Neural cell (in vitro differentiated cells): ENCODE results near the gene PRMT5. TPM values are rescaled to one million over a fixed set of nuclear protein-coding genes. Genes with fewer than 3 reads are reported as not detected.
A peak's percentile ranks its signal among the peaks of the same experiment; 100 is the strongest.

ENCODE experiments used
- H2AFZ ChIP-seq: fragments of 200-600, 300-800 bp; sonication (generic), shearing (Covaris generic); 2 replicates; pipeline ENCODE4 v1.6.0; 2014; ENCODE audit warnings: low read depth, mild to moderate bottlenecking, antibody characterized with exemption, low read length, moderate library complexity
- H3F3A ChIP-seq: fragments of 200-600 bp; shearing (Covaris generic); 2 replicates; pipeline ENCODE4 v1.6.1; 2016; ENCODE audit warnings: mild to moderate bottlenecking, moderate library complexity, mixed read lengths, antibody characterized with exemption, low read length; ENCODE audit not compliant: insufficient read depth, poor library complexity, severe bottlenecking
- H3K27ac ChIP-seq: fragments of 200-600, 300-800 bp; sonication (generic), shearing (Covaris generic); 2 replicates; pipeline ENCODE4 v1.5.1; 2014; ENCODE audit warnings: mild to moderate bottlenecking, low read length, moderate library complexity
- H3K27me3 ChIP-seq: fragments of 300-800, 200-600 bp; sonication (generic), shearing (Covaris generic); 2 replicates; pipeline ENCODE4 v1.6.0; 2014; ENCODE audit warnings: mild to moderate bottlenecking, low read depth, low read length, moderate library complexity; ENCODE audit not compliant: insufficient read depth
- H3K36me3 ChIP-seq: fragments of 300-800, 200-600 bp; sonication (generic), shearing (Covaris generic); 2 replicates; pipeline ENCODE4 v1.5.1; 2014; ENCODE audit warnings: mild to moderate bottlenecking, antibody characterized with exemption, low read length, moderate library complexity; ENCODE audit not compliant: insufficient read depth
- H3K4me2 ChIP-seq: fragments of 300-800, 200-600 bp; sonication (generic), shearing (Covaris generic); 2 replicates; pipeline ENCODE4 v1.6.0; 2014; ENCODE audit warnings: mild to moderate bottlenecking, low read length
- H3K4me3 ChIP-seq: fragments of 300-800, 200-600 bp; sonication (generic), shearing (Covaris generic); 2 replicates; pipeline ENCODE4 v1.5.1; 2014; ENCODE audit warnings: mild to moderate bottlenecking, low read length, moderate library complexity
- H3K79me2 ChIP-seq: fragments of 200-600 bp; shearing (Covaris generic); replicated peaks from 2 replicates; pipeline ENCODE4 v1.6.0; 2014; ENCODE audit warnings: mild to moderate bottlenecking, low read length, moderate library complexity; ENCODE audit not compliant: insufficient read depth
- H3K9ac ChIP-seq: fragments of 300-800, 200-600 bp; sonication (generic), shearing (Covaris generic); 2 replicates; pipeline ENCODE4 v1.6.1; 2016; ENCODE audit warnings: mild to moderate bottlenecking, low read length, mixed read lengths
- H3K9me2 ChIP-seq: fragments of 200-600 bp; shearing (Covaris generic); 2 replicates; pipeline ENCODE4 v1.6.1; 2016; ENCODE audit warnings: mild to moderate bottlenecking, low read length, mixed read lengths; ENCODE audit not compliant: insufficient read depth
- H3K9me3 ChIP-seq: fragments of 200-600, 300-800 bp; sonication (generic), shearing (Covaris generic); 2 replicates; pipeline ENCODE4 v1.6.1; 2016; ENCODE audit warnings: mild to moderate bottlenecking, mixed run types, low read length, moderate library complexity, mixed read lengths
- H4K20me1 ChIP-seq: fragments of 200-600 bp; shearing (Covaris generic); 2 replicates; pipeline ENCODE4 v1.6.1; 2016; ENCODE audit warnings: mild to moderate bottlenecking, mixed run types; ENCODE audit not compliant: insufficient read depth
- CTCF ChIP-seq: fragments of 450-650 bp; IDR thresholded peaks from 2 replicates; pipeline ENCODE4 v1.5.1; 2014; ENCODE audit warnings: antibody characterized with exemption, mild to moderate bottlenecking, moderate library complexity; ENCODE audit not compliant: poor library complexity, severe bottlenecking
- EP300 ChIP-seq: fragments of 450-650 bp; conservative IDR thresholded peaks from 2 replicates; pipeline ENCODE4 v1.6.1; 2014; ENCODE audit warnings: antibody characterized with exemption, mild to moderate bottlenecking, moderate library complexity; ENCODE audit not compliant: poor library complexity, severe bottlenecking
- EZH2 ChIP-seq: fragments of 200-600, 300-800 bp; shearing (Covaris generic), sonication (generic); IDR thresholded peaks from 2 replicates; pipeline ENCODE4 v1.6.1; 2014; ENCODE audit warnings: antibody characterized with exemption, low read length, borderline replicate concordance, mild to moderate bottlenecking; ENCODE audit not compliant: insufficient read depth, poor library complexity, severe bottlenecking
- MXI1 ChIP-seq: fragments of 450-650 bp; conservative IDR thresholded peaks from 2 replicates; pipeline ENCODE4 v1.6.1; 2014; ENCODE audit warnings: antibody characterized with exemption, mild to moderate bottlenecking; ENCODE audit not compliant: poor library complexity, severe bottlenecking
- POLR2AphosphoS5 ChIP-seq: IDR thresholded peaks from 2 replicates; pipeline ENCODE4 v1.6.1; 2012
- RAD21 ChIP-seq: fragments of 450-650 bp; conservative IDR thresholded peaks from 2 replicates; pipeline ENCODE4 v1.6.1; 2014; ENCODE audit warnings: antibody characterized with exemption, mild to moderate bottlenecking, moderate library complexity
- REST ChIP-seq: IDR thresholded peaks from 2 replicates; pipeline ENCODE4 v1.6.1; 2012; ENCODE audit warnings: borderline replicate concordance
- SMC3 ChIP-seq: fragments of 450-650 bp; conservative IDR thresholded peaks from 2 replicates; pipeline ENCODE4 v1.6.1; 2014; ENCODE audit warnings: antibody characterized with exemption, mild to moderate bottlenecking, moderate library complexity; ENCODE audit not compliant: poor library complexity
- TAF1 ChIP-seq: IDR thresholded peaks from 2 replicates; pipeline ENCODE4 v1.6.1; 2012; ENCODE audit warnings: low read depth
- polyA plus RNA-seq: library from polyadenylated mRNA; depleted of rRNA; stranded (reverse); fragments of >200 nt; gene quantifications from 2 replicates; pipeline ENCODE4 v1.2.3, GENCODE V29; 2014

Gene PRMT5
- polyA plus RNA-seq, 1 donor from 2014 or later, result 102 TPM

- H2AFZ ChIP-seq, result peak overlapping the region; percentile 9
- no peak overlapping the region for H3K4me2 ChIP-seq
- H3K79me2 ChIP-seq, result peaks cover 25% of the 10 kb centered on the region
- H3K9me2 ChIP-seq, result no peaks in the 10 kb centered on the region
- H3K27ac ChIP-seq, result no peak overlapping the region
- H3K27me3 ChIP-seq, result peaks cover 19% of the 10 kb centered on the region
- no peaks in the 10 kb centered on the region for H3F3A ChIP-seq
- no peaks in the 10 kb centered on the region for H4K20me1 ChIP-seq
- no peaks in the 10 kb centered on the region for H3K9me3 ChIP-seq
- no peak for TF ChIP-seq MXI1
- no peak for TF ChIP-seq TAF1
- no peak for TF ChIP-seq CTCF
- no peak for TF ChIP-seq REST
- TF ChIP-seq RAD21, result no peak
- no peak for TF ChIP-seq EP300
- no peak for TF ChIP-seq SMC3
- no peak for TF ChIP-seq POLR2AphosphoS5
- TF ChIP-seq EZH2, result no peak
- no peaks in the 10 kb centered on the region for H3K36me3 ChIP-seq
- H3K9ac ChIP-seq, result no peak overlapping the region
- no peak overlapping the region for H3K4me3 ChIP-seq
Measured at GRCh38 chr14:22976620-22977433, 47.7 kb upstream of the PRMT5 start.

GRCh38 chr14:22974530-22975313, 45.5 kb upstream of the PRMT5 start:
- Histone ChIP-seq H3K9me2 (no peaks in the 10 kb centered on the region), H2AFZ (no peak overlapping the region), H3F3A (no peaks in the 10 kb centered on the region), H3K79me2 (peaks cover 6% of the 10 kb centered on the region), H3K36me3 (no peaks in the 10 kb centered on the region), H3K4me2 (no peak overlapping the region), H3K27ac (no peak overlapping the region), H3K9me3 (no peaks in the 10 kb centered on the region), H3K4me3 (no peak overlapping the region), H3K27me3 (no peaks in the 10 kb centered on the region), H4K20me1 (no peaks in the 10 kb centered on the region), H3K9ac (no peak overlapping the region)
- no peak for TF ChIP-seq CTCF
- TF ChIP-seq EP300, result no peak
- no peak for TF ChIP-seq TAF1
- TF ChIP-seq EZH2, result no peak
- TF ChIP-seq MXI1, result no peak
- no peak for TF ChIP-seq RAD21
- TF ChIP-seq SMC3, result no peak
- TF ChIP-seq REST, result no peak
